Sigmoid colon (tissue), 7 donors: ENCODE data around the gene VRTN. TPM values are rescaled to one million over a fixed set of nuclear protein-coding genes. Genes with fewer than 3 reads are reported as not detected.

Source experiments
- DNase-seq: peaks from one replicate; pipeline ENCODE4 v3.0.0-alpha.2; 2019
- H3K27ac ChIP-seq, 4 donors: fragments of 200-600 bp; sonication (generic); one replicate each; pipeline ENCODE4 v1.5.1; 2016 to 2019; ENCODE audit warnings: mild to moderate bottlenecking in 1 of 4
- H3K27me3 ChIP-seq, 3 donors: fragments of 200-600 bp; sonication (generic); one replicate each; pipeline ENCODE4 v1.5.1; 2019; ENCODE audit warnings: mild to moderate bottlenecking in 1 of 3
- H3K36me3 ChIP-seq, 4 donors: fragments of 200-600 bp; sonication (generic); one replicate each; pipeline ENCODE4 v1.5.1; 2016 to 2019
- H3K4me1 ChIP-seq, 4 donors: fragments of 200-600 bp; sonication (generic); one replicate each; pipeline ENCODE4 v1.5.1; 2017 to 2019
- H3K4me3 ChIP-seq, 4 donors: fragments of 200-600 bp; sonication (generic); one replicate each; pipeline ENCODE4 v1.5.1; 2017 to 2019; ENCODE audit warnings: mild to moderate bottlenecking in 2 of 4, moderate library complexity in 1 of 4
- H3K9me3 ChIP-seq, 4 donors: fragments of 200-600 bp in 3 of 4; sonication (generic) in 3 of 4; one replicate each; pipeline versions ENCODE4 v1.5.1 to v1.6.1; 2013 to 2019
- EP300 ChIP-seq, 4 donors: sonication (generic); formaldehyde crosslinking; IDR thresholded peaks; one replicate each; pipeline ENCODE4 v1.6.1; 2017; ENCODE audit warnings: antibody characterized with exemption in 4 of 4
- POLR2A ChIP-seq, 2 donors: fragments of 450-650 bp; IDR thresholded peaks; one replicate each; pipeline ENCODE4 v1.6.1; 2016; ENCODE audit warnings: antibody characterized with exemption in 2 of 2, mild to moderate bottlenecking in 2 of 2, moderate library complexity in 2 of 2
- POLR2AphosphoS5 ChIP-seq, 4 donors: sonication (generic); formaldehyde crosslinking; IDR thresholded peaks; one replicate each; pipeline ENCODE4 v1.6.1; 2017; ENCODE audit warnings: antibody characterized with exemption in 4 of 4
- WGBS, 2 donors: extraction: QIAGEN DNeasy Blood & Tissue Kit; methylation state at CpG; one replicate each; pipeline ENCODE4 v1.1.7; 2013; 5-methylcytosine and 5-hydroxymethylcytosine counted together
- intact Hi-C: fragments of 100-400 bp; cut with DNase I; formaldehyde crosslinking; loops from one replicate; pipeline ENCODE4 v1.15.1; 2023
- polyA plus RNA-seq, 3 donors: library from polyadenylated mRNA; stranded (reverse); fragments of 200-250 nt; gene quantifications; one replicate each; pipeline ENCODE4 v1.2.3, GENCODE V29; 2013
- total RNA-seq, 4 donors: library from RNA; depleted of rRNA; stranded (reverse); fragments of >200 nt; gene quantifications; one replicate each; pipeline ENCODE4 v1.1.0, GENCODE V29; 2016
- TF ChIP-seq, protein P1 (sequence below), 4 experiments: fragments of 450-650 bp in 3 of 4; fragments of 200-600 bp in 1 of 4; IDR thresholded peaks; one replicate each; pipeline ENCODE4 v1.5.1; 2016 to 2019; ENCODE audit warnings: antibody characterized with exemption in 4 of 4, mild to moderate bottlenecking in 3 of 4, moderate library complexity in 2 of 4
- donor health status: healthy with polysubstance abuse.
- donor health status: Bipolar disorder and iron deficiency.
- donor health status: healthy.

VRTN gene
- total and polyA plus RNA-seq, 7 donors: 0.23 to 0.25 TPM; not detected in 5

GRCh38 chr14:74347795-74348100 lies 523 bp upstream of the VRTN start:
- intact Hi-C loops: no loop called here
- 63 to 69% methylated on average over 1 of the region's 1 CpG for WGBS, 2 donors
- Histone ChIP-seq H3K27me3 (peaks cover 0 to 72% (median 24%) of the 10 kb centered on the region in 3 donors), H3K4me3 (no peak overlapping the region), H3K4me1 (no peaks in the 10 kb centered on the region), H3K27ac (no peak overlapping the region), H3K36me3 (no peaks in the 10 kb centered on the region), H3K9me3 (no peaks in the 10 kb centered on the region)
- no peak for DNase-seq
- TF ChIP-seq POLR2A (IDR thresholded peaks at IDR 0.05): no peak
- TF ChIP-seq, protein P1, sequence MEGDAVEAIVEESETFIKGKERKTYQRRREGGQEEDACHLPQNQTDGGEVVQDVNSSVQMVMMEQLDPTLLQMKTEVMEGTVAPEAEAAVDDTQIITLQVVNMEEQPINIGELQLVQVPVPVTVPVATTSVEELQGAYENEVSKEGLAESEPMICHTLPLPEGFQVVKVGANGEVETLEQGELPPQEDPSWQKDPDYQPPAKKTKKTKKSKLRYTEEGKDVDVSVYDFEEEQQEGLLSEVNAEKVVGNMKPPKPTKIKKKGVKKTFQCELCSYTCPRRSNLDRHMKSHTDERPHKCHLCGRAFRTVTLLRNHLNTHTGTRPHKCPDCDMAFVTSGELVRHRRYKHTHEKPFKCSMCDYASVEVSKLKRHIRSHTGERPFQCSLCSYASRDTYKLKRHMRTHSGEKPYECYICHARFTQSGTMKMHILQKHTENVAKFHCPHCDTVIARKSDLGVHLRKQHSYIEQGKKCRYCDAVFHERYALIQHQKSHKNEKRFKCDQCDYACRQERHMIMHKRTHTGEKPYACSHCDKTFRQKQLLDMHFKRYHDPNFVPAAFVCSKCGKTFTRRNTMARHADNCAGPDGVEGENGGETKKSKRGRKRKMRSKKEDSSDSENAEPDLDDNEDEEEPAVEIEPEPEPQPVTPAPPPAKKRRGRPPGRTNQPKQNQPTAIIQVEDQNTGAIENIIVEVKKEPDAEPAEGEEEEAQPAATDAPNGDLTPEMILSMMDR (IDR thresholded peaks at IDR 0.05): no peak
- TF ChIP-seq POLR2AphosphoS5 (IDR thresholded peaks at IDR 0.05): no peak
- TF ChIP-seq EP300 (IDR thresholded peaks at IDR 0.05): no peak

DNA sequence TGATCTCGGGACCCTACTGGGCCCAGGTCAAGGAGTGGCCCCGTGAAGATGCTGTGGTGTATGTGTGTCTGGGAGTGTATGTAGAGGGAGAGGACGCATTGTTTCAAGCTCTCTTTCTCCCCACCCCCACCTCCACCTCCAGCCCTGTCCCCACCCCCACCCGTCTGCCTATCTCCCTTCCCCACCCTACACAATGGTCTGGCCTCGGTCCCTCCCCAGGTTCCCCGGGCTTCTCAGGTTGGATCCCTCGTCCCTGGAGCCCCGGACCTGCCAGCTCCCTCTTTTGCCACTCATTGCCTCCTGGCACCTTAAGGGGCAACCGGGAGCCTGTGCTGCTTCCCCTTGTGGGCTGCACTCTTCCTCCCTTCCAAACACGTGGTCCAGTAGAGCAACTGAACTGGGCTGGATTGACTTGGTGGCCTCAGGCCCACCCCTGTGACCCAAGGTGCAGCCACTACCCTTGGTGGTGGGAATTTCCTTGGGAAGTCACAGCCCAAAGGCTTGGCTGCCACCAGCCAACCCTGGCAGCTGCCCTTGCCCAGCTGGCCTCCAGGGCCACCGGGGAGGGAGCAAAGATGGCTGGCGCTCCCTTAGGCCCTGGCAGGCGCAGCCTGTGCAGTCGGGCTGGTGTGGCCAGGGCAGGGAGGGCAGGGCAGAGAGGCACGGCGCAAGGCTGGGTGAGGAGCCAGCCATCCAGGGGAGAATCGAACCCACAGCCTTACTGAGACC lies 628 bp downstream of the VRTN start:
- 65 to 80% methylated on average over 17 of the region's 17 CpGs for WGBS, 2 donors
- H3K27me3 ChIP-seq: peaks cover 0 to 69% (median 24%) of the 10 kb centered on the region in 3 donors
- no peaks in the 10 kb centered on the region for H3K36me3 ChIP-seq
- intact Hi-C loops: no loop called here
- no peaks in the 10 kb centered on the region for H3K4me1 ChIP-seq
- no peaks in the 10 kb centered on the region for H3K9me3 ChIP-seq
- peak; percentile 40 for DNase-seq
- no peak overlapping the region for H3K4me3 ChIP-seq
- TF ChIP-seq POLR2AphosphoS5 (IDR thresholded peaks at IDR 0.05) (no peak), EP300 (IDR thresholded peaks at IDR 0.05) (no peak), POLR2A (IDR thresholded peaks at IDR 0.05) (no peak)
- TF ChIP-seq, protein P1 (IDR thresholded peaks at IDR 0.05): no peak
- no peak overlapping the region for H3K27ac ChIP-seq

- Histone ChIP-seq H3K36me3 (no peaks in the 10 kb centered on the region), H3K27me3 (peaks cover 0 to 69% (median 24%) of the 10 kb centered on the region in 3 donors), H3K4me3 (no peak overlapping the region), H3K27ac (no peak overlapping the region), H3K4me1 (no peaks in the 10 kb centered on the region), H3K9me3 (no peaks in the 10 kb centered on the region)
- intact Hi-C loops: no loop called here
- 22 to 47% methylated on average over 4 of the region's 4 CpGs for WGBS, 2 donors
- no peak for DNase-seq
- no peak for TF ChIP-seq POLR2AphosphoS5 (IDR thresholded peaks at IDR 0.05)
- TF ChIP-seq, protein P1 (IDR thresholded peaks at IDR 0.05): no peak
- TF ChIP-seq EP300 (IDR thresholded peaks at IDR 0.05): no peak
- TF ChIP-seq POLR2A (IDR thresholded peaks at IDR 0.05): no peak
These were observed 1.5 kb downstream of the VRTN start for GRCh38 chr14:74349757-74350156.

- Histone ChIP-seq H3K4me1 (no peaks in the 10 kb centered on the region), H3K27ac (no peak overlapping the region), H3K9me3 (no peaks in the 10 kb centered on the region), H3K4me3 (no peak overlapping the region), H3K36me3 (no peaks in the 10 kb centered on the region), H3K27me3 (peaks cover 0 to 69% (median 24%) of the 10 kb centered on the region in 3 donors)
- intact Hi-C loops: no loop called here
- TF ChIP-seq EP300 (IDR thresholded peaks at IDR 0.05) (no peak), POLR2AphosphoS5 (IDR thresholded peaks at IDR 0.05) (no peak), POLR2A (IDR thresholded peaks at IDR 0.05) (no peak)
- TF ChIP-seq, protein P1 (IDR thresholded peaks at IDR 0.05): no peak
- peak; percentile 14 for DNase-seq
- WGBS, 2 donors: 27 to 41% methylated on average over 11 of the region's 11 CpGs
These were observed 2.1 kb downstream of the VRTN start for GRCh38 chr14:74350211-74350927.
